ENCODE results near the gene ANKH.

ANKH gene

DNA sequence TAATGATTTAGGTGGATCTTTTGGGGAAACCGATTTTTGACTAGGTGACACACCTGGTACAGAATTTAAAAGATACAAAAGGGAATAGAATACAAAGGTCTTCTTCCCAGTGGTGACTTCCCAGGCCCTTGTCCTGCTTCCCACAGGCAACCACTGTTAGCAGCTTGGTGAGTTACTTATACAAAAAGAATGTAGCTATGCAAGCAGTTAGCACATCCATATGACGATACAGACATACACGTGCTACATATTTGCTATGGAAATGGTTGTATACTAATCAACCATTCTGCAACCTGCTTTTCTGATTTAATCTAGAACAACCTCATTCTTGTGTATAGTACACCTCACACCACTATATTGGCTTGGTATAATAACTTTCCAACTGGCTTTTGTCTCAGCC, 156.1 kb downstream of the ANKH start:
- TF ChIP-seq, protein P1, sequence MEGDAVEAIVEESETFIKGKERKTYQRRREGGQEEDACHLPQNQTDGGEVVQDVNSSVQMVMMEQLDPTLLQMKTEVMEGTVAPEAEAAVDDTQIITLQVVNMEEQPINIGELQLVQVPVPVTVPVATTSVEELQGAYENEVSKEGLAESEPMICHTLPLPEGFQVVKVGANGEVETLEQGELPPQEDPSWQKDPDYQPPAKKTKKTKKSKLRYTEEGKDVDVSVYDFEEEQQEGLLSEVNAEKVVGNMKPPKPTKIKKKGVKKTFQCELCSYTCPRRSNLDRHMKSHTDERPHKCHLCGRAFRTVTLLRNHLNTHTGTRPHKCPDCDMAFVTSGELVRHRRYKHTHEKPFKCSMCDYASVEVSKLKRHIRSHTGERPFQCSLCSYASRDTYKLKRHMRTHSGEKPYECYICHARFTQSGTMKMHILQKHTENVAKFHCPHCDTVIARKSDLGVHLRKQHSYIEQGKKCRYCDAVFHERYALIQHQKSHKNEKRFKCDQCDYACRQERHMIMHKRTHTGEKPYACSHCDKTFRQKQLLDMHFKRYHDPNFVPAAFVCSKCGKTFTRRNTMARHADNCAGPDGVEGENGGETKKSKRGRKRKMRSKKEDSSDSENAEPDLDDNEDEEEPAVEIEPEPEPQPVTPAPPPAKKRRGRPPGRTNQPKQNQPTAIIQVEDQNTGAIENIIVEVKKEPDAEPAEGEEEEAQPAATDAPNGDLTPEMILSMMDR (conservative IDR thresholded peaks at IDR 0.05; ENCODE audit: low read depth, low read length) = no peak

DNA sequence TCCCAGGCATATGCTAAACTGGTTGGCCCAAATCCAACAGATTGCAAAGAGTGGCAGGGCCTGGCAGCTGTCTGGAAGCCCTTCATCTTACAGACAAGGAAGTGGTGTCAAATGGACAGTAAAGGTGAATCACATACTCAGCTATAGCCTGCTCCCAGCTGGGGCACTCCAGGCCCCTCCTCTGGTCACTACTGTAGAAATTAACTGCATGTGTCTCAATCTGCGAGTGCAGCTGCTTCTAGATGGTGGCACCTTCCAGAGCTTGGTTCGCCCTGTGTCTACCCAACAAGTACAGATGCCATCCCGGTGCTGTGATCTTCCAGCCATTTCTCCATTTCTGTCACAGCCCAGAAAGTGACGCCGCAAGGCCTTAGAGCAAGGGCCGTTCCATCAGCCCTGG, 156.9 kb downstream of the ANKH start:
- no peak for DNase-seq (ENCODE audit: low read depth)
- TF ChIP-seq, protein P1 (conservative IDR thresholded peaks at IDR 0.05; ENCODE audit: low read depth, low read length) = no peak
- no peak overlapping the region for H3K4me3 ChIP-seq (ENCODE audit: low read length)

More for the DNA sequence above, 156.1 kb downstream of the ANKH start:
- H3K4me3 ChIP-seq (ENCODE audit: low read length) = no peak overlapping the region
- DNase-seq (ENCODE audit: low read depth) = no peak

DNA sequence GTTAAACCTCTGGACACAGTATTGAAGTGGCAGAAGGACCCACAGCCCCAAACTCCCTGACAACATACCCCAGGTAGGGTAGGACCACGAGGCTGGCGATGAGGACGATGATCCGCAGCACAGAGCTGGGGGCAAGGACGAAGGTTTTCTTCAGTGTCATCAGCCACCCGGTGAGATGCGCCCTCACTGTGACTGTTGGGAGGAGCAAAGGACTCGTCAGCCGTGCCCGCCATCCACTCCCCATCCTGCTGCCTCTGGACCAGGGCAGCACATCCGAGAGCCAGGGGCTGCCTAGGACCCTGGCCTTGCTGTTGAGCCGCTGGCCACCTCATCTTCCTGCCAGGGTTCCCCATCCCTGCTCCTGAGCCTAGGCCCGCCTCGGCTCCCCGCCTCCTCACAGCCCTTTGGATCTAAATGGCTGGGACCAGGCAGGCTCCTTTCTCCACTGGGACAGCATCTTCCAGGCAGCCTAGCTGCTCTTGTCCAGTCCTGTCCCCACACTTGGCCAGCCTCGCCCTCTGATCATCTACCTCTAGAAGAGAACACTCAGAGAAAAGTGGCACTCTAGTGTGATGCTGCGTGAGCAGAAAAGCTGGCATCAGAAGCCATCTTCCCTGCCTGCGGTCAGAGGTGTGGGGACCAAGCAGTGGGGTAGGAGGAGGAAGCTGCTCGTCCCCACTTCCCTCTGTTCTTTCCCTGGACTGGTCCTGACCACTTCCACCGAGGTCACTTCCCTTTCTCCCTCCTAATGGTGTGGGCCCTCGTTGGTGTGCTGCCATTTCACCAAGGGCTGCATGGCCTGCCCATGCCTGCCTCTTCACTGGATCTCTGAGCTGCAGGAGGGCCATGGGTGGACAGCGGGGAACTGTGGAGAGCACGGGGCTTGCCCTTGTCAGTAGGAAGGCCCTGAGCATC, 157.8 kb downstream of the ANKH start:
- H3K4me3 ChIP-seq (ENCODE audit: low read length) = no peak overlapping the region
- DNase-seq (ENCODE audit: low read depth) = no peak
- TF ChIP-seq, protein P1 (conservative IDR thresholded peaks at IDR 0.05; ENCODE audit: low read depth, low read length) = no peak

DNA sequence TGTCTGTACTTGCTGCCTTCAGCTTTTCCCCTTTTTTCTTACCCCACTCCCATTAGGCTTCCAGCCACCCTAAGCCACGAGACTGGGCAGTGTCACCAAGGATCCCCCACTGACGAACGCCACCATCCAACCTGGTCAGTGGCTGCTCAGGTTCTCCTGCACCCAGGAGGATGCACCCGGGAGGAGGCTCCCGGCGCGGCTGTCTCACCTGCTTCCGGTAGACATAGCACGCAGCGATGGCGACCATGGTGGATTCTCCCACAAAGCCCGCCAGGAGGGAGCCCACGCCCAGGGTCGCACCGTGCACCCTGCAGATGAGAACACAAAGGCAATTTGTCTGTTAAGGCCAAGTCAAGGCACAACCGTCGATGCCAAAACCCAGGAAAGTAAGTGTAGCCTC, 158.9 kb downstream of the ANKH start:
- TF ChIP-seq, protein P1 (conservative IDR thresholded peaks at IDR 0.05; ENCODE audit: low read depth, low read length) = no peak
- DNase-seq (ENCODE audit: low read depth) = no peak
- H3K4me3 ChIP-seq (ENCODE audit: low read length) = no peak overlapping the region

DNA sequence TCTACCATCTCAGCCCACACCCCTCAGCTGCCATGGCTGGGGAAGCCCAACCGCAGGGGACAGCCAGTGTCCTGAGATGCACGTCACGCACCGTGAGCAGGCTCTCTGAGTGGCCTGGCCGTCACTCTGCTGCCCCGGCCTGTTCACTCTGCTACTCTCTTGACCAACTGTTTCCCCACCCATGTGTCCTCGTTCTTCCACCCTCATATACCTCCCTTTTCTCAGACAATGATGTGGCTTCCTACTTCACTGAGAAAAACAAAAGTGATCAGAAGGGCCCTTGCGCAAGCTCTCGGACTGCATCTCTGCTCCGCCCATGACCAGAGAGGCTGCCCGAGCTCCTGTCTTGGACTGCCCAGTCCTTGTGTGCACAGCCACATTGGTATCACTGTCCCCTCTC, 159.4 kb downstream of the ANKH start:
- no peak for DNase-seq (ENCODE audit: low read depth)
- H3K4me3 ChIP-seq (ENCODE audit: low read length) = no peak overlapping the region
- TF ChIP-seq, protein P1 (conservative IDR thresholded peaks at IDR 0.05; ENCODE audit: low read depth, low read length) = no peak

DNA sequence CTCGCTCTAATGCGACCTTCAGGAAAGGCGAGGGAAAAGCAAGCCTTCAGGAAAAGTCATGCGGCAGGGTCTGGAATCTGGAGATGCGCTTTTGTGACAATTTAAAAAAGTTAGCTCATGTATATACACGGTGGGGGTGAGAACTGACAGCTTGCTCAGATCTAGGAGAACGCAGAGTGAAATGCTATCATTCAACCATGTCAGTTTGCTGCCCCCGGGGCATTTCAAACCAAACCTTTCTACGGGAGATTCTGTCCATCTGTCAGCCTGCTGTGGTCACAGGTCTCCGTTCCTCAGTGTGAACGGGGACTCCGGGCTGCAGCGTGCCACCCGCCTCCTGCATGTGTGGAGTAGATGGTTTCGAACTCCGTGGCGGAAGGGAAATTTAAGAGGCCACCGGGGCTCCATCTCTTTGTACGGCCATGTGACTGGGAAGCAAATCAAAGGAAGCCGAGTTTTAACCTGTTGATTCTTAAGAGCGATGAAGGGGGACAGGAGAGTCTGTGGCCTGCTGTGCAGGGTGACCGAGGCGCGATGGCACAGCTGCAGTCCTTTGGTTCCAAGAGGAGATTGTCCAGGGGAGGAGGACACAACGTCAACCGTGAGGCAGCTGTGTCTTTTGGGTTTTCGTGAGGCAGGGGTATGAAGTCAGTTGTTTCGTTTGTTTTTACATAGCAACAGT, 161.1 kb downstream of the ANKH start:
- no peak for DNase-seq (ENCODE audit: low read depth)

More for the DNA sequence above, 161.1 kb downstream of the ANKH start:
- H3K4me3 ChIP-seq (ENCODE audit: low read length) = no peak overlapping the region
- TF ChIP-seq, protein P1 (conservative IDR thresholded peaks at IDR 0.05; ENCODE audit: low read depth, low read length) = no peak
